ENCODE measurements around the gene GMNN.

Gene GMNN

GRCh38 chr6:24807584-24807983 is 32.8 kb downstream of the GMNN start:
- no peak for DNase-seq (ENCODE audit: low spot score)

- DNase-seq (ENCODE audit: low spot score): no peak
Measured at GRCh38 chr6:24809728-24810127, 35.0 kb downstream of the GMNN start.

- no peak for DNase-seq (ENCODE audit: low spot score)
Measured at GRCh38 chr6:24818346-24818745, 43.6 kb downstream of the GMNN start.

- DNase-seq (ENCODE audit: low spot score): no peak
Measured at GRCh38 chr6:24821860-24822444, 47.2 kb downstream of the GMNN start.

- DNase-seq (ENCODE audit: low spot score): no peak
Measured at GRCh38 chr6:24822696-24823095, 48.0 kb downstream of the GMNN start.

GRCh38 chr6:24823185-24823584 is 48.4 kb downstream of the GMNN start:
- no peak for DNase-seq (ENCODE audit: low spot score)

- no peak for DNase-seq (ENCODE audit: low spot score)
Measured at GRCh38 chr6:24824142-24824938, 49.6 kb downstream of the GMNN start.

GRCh38 chr6:24825130-24825630 is 50.4 kb downstream of the GMNN start:
- no peak for DNase-seq (ENCODE audit: low spot score)

GRCh38 chr6:24827162-24827561 is 52.4 kb downstream of the GMNN start:
- no peak for DNase-seq (ENCODE audit: low spot score)

GRCh38 chr6:24827970-24828369 is 53.2 kb downstream of the GMNN start:
- DNase-seq (ENCODE audit: low spot score): no peak

GRCh38 chr6:24829657-24830056 is 54.9 kb downstream of the GMNN start:
- no peak for DNase-seq (ENCODE audit: low spot score)

GRCh38 chr6:24831771-24832716 is 57.3 kb downstream of the GMNN start:
- DNase-seq (ENCODE audit: low spot score): no peak

- DNase-seq (ENCODE audit: low spot score): no peak
Measured at GRCh38 chr6:24832794-24833193, 58.1 kb downstream of the GMNN start.

GRCh38 chr6:24833711-24834386 is 59.1 kb downstream of the GMNN start:
- DNase-seq (ENCODE audit: low spot score): no peak
